ENCODE results near the gene LYPD6.
"Not testable (repeated sequence)": the region's sequence is repeated elsewhere in the genome, so short reads cannot be mapped to it uniquely, and the experiment has no call there.

The LYPD6 gene, protein sequence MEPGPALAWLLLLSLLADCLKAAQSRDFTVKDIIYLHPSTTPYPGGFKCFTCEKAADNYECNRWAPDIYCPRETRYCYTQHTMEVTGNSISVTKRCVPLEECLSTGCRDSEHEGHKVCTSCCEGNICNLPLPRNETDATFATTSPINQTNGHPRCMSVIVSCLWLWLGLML

DNA sequence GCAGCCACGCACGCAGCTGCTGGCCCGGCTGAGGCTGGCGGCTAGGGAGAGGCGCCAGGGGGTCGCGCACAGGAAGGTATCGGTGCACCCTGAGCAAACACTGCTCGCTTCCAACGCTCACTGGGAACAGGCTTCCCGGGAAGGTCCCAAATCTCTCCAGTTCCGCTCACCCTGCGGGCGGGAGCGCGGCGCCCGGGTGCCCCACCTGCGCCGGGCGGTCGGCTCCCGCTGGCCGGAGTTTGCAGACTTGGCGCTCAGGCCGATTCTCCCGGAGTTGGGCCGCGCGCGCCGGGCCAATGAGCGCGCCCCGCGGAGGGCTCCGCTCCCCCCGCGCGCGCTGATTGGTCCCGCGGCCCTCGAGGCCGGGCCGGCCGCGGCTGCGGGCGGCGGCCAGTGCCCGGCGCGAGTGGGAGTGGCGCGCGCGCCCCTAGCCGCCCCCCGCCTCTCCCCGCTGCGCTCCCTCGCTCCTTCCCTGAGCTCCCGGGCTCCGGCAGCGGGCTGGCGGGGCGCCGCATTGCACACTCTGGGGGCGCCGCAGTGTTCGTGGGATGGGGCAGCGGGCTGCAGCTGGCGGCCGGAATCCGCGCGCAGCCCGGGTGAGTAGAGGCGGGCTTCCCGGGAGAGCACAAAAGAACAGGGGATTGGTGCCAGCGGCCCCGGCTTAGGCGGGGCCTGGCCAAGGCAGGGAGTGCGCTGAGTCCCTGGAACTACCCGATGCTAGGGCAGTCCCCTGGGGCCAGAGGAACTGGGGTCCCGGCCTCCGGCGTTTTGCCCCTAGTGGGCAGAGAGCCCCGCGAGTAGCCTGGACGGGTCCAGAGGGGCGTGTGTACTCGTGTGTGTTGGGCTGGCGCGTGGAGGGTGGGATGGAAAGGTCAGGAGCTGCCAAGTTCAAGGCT, at the start of gene LYPD6:
Gene LYPD6 (plus strand): TSS at position 461 of the 896 bp plus-strand sequence. CDS start 107,122 bp downstream, outside the sequence.
- no peak for FAIRE-seq

DNA sequence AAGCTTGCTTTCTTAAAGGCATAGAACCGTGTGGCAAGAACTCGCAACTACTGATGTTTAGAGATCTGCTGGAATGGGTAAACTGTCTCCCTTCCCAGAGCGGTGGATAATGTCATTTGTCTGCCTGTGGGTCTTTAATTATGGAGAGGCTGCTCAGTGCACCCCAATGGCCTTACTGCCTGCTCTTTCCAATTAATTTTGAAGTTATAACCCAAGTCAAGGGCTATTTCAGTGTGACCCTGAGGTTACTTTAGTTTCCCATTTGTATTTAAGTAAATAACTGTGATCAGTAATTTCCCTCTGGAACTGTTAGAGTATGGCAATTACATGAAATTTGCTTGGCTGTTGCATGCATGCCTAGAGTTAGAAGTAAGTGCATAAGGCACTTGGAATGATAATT, 48.9 kb upstream of the LYPD6 start:
- FAIRE-seq, result no peak

DNA sequence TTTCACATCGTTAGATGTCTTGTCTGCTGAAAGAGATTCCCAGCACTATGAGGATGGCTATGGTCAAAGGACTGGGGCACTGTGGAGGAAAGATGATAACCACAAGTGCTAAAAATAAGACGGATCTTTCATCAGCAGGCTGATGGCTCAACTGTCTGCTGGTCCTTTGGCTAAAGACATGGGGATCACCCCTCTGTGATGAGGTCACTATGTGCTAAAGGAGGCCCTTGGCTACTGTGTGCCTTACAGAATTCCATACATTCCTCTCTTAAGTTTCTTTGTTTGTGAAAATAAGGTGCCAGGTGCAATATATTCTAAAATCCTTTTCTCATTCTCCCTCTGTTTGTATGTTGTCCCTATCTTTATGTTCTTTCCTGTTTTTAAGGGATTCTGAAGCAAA, 39.7 kb upstream of the LYPD6 start:
- no peak for FAIRE-seq

DNA sequence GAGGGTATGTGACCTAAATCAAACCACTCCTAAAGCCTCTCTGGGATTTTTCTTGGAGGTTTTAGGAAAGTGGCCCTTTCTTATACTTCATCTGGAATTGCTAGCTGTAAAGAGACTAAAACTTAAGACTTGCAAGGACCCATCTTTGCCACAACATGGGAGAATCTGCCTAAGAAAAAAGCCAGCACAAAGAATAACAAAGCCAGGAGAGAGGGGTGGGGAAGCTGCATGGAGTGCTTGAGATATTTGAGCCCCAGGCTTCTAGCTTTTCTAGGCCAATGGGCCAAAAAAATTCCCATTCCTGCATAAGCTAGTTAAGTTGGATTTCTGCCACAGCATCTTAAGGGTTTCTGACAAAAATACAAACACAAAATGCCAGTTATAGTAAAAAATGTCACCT, 38.5 kb upstream of the LYPD6 start:
- no peak for FAIRE-seq

DNA sequence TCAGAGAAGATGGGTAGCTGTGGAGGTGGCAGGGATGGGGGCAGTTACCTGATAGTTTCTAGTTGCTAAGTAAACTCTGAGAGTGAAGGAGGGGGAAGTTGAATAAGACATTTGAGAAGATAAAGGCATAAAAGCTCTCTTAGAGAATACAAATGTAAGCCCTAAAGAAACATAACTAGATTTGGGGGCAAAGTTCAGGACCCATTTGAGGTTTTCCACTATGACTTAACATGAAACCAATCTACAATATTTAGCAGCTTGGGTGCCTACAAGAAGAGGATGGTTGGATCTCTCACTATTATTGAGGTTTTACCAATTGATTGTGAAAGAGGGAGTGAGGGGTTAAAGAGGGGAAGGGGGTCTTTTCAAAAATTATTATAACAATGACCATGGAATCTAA, 34.4 kb upstream of the LYPD6 start:
- FAIRE-seq, result no peak

DNA sequence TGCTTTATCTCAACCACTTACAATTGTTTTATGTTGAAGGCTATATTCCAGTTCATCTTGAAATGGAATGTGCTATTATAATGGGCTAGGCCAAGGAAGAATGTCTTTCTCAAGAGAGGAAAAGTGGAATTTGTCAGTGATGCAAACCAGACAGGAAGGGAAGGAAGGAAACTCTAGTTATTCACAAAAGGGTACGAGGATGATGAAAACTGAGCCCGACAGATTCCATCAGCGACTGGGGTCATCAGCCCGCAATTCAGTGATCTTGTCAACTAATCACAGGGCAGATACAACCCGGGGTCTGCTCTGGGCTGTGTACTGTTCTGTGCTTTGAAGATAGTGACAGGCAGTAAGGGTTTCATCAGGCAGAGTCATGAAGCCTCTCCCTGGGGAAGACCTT, 23.4 kb upstream of the LYPD6 start:
- FAIRE-seq, result no peak

DNA sequence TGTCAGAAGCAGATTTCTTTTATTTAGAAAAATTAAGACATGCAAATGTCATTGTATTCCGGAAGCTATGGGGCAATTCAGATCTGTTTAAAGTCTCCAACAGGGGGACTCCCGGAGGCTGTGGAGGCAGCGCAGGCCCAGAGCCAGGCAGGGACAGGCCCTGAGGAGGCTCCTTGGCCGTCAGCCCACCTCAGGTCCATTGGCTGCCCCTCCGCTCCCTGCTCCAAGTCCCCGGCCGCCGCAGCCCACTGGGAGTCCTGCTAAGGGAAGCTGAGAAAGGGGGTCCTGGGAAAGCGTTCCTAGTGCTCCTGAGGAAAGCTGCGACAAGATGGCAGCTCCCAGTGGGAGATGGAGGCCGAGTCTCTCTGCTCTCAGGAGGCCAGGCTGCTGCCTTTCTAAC, 20.0 kb upstream of the LYPD6 start:
- no peak for FAIRE-seq

DNA sequence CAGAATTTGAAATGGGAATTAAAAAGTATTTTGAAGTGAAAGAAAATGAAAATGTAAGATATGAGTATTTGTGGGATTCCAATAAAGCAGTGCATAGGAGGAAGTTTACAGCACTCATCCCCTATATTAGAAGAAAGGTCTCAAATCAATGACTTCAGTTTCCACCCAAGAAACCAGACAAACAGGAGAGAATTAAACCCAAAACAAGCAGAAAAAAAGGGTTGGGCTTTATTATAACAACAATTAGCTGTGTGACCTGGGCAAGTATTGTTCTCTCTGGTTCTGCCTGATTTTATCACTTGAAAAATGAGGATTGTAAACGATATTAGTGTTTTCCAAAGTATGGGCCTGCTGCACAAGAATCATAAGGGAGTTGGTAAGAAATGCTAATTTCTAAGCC, 18.3 kb upstream of the LYPD6 start:
- FAIRE-seq, result no peak

DNA sequence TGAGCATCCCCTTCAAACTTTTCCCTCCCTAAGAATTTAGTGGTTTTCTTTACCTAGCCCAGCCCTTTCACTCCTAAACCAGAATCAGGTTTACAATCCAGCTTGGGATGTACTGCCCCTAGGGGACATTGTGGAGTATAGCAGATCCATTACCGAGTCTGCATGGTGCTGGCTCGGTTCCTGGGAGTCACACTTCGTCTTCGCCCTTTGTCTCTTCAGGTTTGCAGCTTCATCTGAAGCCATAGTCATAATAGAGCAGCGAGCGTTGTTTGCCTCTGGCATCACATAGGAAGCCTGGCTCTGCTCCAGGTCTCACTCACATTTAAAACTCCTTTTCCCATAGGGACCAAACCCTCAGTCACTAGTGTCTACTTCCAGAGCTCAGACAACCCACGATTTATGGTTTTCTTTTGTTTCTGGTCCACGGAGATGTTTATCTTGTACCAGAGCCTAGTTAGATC, 16.8 kb upstream of the LYPD6 start:
- no peak for FAIRE-seq

DNA sequence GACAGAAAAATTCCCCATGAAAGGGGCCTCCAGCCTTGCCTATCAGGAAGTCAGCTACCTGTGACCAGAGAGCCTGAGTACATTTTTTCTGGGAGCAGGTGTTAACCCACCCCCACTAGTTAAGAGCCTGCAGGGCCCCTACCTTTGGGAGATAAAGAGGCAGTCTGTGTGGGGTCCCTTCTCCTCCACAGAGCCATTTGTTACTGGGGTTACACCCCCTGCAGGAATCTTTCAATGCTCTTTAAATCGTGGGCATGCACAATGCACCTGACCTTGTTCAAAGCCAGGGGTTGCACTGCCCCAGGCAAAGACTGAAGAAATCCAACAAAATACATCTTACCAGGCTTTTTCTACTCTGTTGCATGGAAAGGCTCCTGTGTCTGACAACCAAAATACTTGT, 15.7 kb upstream of the LYPD6 start:
- no peak for FAIRE-seq

DNA sequence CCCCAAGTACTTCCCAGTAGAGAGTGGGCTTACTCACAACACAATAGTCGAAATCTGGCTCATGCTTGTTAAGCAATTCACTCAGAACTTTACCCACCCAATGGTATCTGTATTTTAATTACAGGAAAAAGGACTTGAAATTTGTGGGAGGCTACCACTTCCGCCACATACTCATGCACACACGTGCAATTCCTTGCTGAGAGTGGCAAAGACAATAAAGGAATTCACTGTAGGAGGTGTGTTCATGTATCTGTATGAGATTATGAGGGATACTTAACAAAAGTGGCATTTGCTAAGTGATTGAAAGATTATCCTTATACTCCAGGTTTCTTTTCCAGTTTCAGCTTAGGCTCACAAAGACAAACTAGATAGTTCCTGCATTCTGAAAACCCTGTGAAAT, 14.9 kb upstream of the LYPD6 start:
- no peak for FAIRE-seq

DNA sequence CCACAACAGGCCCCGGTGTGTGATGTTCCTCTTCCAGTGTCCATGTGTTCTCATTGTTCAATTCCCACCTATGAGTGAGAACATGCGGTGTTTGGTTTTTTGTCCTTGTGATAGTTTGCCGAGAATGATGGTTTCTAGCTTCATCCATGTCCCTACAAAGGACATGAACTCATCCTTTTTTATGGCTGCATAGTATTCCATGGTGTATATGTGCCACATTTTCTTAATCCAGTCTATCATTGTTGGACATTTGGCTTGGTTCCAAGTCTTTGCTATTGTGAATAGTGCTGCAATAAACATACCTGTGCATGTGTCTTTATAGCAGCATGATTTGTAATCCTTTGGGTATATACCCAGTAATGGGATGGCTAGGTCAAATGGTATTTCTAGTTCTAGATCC, 11.8 kb upstream of the LYPD6 start:
- not testable (repeated sequence) for FAIRE-seq

DNA sequence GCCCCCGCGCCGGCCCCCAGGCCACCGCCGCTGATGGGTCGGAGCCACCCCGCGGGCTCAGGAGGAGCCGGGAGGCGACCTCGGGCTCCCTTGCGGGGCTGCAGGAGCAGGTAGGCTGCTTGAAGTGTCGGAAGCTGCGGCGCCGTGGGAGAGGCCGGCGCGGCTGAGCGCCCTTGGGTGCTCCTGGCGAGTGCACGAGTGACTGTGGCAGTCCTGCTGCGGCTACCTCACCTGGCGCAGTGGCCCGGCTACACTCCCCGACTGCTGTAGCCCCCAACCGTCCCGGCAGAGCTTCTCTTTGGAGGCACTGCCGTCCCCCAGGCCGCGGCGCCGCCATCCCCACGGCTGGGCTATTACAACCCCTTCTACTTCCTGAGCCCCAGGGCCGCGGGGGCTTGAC, 10.0 kb upstream of the LYPD6 start:
- no peak for FAIRE-seq

DNA sequence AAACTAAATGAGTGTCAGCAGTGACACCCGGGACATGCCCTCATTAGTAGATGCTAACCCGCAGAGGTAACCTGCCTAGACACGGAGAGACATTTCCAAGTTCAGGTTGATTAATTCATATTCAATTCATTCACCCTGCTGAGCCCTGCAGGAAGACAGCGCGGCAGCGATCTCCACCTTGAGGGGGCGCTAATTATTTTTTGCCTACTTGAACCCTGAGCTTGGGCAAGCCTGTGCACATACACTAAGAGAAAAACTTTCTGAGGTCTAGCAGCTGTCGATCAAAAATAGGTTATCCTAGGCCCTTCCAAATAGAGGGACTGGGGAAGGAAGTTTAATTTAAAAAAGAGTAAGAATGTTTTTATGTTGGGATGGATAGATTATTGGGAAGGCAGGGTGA, 1.3 kb upstream of the LYPD6 start:
- no peak for FAIRE-seq

DNA sequence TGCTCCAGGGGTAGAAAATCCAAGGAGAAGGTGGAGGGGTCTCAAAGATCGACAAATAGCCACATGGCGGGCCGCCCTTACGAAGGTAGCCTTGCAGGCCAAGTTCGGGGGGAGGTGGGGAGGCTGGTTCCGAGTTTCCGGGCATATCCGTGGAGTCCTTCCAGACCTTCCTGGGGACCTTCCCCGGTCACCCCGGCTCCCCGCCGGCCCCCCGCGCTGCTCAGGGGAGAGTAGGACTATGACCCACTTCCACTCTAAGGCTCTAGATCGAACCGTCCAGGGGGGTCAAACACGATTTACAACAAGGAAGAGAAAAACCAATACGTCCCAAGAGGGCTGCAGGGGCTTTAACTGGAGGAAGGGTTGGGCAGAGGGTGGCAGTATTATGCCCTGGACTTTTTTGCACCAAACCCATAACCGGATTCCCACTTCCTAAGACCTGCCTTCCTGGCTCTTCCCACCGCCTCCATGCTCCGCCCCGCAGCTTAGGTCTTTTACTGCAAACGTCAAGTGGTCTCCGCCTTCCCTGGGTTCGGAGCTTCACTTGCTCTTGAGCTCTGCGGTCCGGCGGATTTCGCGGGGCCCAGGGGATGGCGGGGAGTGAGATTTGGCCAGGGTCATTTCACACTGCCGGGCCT, 779 bp upstream of the LYPD6 start:
- FAIRE-seq, result no peak

DNA sequence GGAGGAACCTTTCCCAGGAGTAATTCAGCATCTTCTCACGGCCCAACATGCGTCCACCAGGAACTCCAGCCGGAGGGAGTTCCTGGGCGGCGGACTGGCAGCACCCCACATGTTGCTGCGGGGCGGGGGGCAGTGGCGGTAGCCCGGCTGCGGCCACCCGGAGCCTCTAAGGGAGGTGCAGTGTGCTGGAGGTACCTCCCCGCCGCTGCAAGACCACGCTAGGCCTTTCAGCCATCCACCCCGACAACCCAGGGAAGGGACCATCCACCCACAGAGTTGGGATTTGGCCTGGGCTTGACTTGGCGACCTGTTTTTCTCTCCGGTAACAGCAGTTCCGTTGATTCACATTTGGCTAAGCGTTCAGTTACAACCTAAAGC, 625 bp downstream of the LYPD6 start:
- FAIRE-seq, result no peak

DNA sequence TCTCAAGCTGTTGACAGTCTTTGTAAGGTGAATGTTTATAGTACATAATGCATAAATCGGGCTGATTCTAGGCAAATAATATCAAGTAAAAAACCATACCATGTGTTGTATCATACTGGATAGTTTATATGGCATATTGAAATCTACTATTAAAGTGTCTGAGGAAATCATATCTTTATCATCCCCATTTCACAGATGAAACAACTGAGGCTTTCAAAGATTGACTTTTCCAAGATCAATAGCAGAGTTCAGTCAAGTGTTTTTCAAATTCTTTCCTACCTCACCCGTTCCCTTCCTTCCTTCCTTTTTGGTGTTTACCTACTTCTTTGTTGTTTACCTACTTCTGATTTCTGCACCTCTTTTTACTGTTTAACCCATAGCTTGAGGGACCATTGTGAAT, 2.0 kb downstream of the LYPD6 start:
- no peak for FAIRE-seq

DNA sequence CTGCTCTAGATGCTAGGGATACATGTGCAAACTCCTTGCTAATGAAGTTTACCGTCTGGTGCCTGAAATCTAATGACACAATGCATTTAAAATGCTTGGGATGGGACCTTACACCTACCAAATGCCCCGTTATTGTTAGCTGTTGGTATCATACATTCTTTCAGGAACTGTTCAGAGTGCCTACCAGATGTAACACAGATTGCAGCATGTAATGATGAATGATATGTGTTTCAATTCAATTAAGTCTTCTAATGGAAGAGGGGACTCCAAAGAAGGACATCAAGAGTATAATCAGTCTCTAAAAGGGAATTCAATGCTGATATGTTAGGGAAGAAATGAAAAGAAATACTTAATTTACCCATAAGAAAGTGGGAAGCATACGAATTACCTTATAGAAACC, 3.2 kb downstream of the LYPD6 start:
- no peak for FAIRE-seq

DNA sequence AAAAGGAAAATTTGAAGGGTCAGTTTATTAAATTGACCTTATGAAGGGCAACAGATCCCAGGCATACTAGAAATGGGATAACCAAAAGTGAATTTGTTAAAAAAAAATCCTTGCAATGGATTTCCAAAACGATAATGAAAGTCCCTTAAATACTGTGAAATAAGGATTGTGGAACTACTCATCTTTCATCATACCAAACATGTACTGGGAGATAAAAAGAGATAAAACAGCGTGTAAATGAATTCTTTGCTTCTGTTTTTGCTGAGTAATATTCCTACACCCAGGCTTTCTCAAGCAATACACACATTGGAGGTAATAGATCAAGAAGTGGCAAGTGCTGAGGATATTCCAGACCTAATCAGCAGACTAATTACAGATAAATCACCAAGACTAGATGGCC, 3.8 kb downstream of the LYPD6 start:
- no peak for FAIRE-seq

DNA sequence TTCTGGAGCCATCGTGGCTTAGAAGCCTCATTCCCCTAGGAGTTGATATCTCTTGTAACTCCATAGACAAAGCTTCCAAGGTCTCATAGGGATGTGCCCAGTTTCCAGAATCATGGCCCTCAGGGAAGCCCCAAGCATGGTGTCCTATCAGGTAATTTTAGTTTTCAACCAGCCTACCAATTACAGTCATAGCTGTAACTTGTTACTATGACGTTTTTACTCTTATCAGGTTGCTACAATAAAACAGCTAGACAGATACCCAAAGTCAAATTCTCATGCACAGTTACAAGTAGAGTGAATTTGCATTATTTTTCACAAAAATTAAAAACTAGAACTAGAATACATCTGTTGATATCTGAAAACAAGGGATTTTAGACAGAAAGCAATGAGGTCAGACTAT, 8.9 kb downstream of the LYPD6 start:
- no peak for FAIRE-seq

DNA sequence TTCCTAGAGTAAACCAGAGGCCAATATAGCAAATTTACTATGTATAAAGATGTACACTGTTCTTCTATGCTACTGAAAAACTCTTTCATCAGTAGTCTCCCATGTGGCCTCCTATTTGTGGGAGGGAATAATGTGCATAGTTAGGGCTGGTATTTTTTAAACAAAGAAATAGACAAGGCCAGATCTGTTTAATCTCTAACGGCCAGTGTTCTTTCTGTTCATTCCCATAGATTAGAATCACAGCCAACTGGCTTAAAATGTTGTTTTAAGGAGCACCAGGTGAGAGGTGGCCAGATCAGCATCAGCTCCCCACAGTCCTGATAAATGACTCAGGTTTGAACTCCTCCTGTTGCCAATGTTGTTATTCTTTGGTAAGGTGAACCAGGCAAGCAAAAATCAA, 12.1 kb downstream of the LYPD6 start:
- FAIRE-seq, result no peak

DNA sequence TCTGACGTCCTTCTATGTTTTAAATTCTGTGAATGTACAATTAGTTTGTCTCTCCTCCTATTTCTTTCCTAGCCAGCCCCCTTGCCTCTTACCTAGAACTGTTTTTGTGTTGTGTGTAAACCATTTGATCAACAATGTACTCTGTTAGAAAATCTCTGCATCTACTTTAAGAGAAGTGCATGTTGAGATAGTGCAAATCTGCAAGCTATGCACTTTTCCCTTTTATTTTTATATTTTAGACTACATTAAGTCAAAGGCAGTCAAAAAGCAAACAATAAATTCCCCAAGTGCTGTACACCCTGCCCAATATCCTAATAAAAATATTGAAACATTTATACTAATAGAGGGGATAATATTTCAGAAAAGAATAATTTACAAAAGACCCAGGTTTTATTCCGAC, 13.7 kb downstream of the LYPD6 start:
- FAIRE-seq, result no peak

DNA sequence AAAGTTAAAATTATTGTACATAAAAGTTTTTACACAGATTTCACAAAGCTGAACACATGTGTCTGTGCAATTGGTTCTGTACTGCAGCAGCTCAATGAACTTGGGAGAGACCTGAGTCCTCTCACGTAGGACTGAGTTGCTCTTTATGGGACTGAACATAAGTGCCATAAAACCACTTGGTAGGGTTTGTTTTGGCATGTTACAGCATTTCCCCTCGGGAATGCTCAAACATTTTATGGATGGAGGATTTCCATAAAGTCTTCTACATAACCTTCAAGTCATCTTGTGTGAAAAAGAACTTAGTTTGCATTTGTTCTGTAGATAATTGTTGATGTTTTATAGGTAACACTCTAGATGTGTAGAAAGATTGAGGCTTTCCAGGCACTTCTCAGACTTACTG, 15.9 kb downstream of the LYPD6 start:
- no peak for FAIRE-seq

DNA sequence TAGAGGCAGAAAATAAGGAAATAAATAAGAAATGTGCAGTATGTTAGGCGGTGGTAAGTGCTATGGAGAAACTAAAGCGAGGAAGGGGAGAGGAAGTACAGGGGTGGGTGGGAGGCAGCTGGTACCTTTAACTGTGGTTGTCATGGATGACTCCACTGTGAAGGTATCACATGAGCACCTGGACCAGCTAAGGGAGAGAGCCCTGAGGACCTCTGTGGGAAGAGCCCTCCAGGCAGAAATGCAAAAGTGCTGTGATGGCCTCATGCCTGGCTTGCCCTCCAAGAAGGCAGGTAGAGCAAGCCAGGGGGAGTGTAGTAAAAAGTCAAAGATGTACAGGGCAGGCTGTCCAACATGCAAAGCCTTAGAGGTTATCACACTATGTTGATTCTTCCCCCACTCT, 17.9 kb downstream of the LYPD6 start:
- FAIRE-seq, result no peak
